Ascending aorta (tissue), 2 donors: Measurements from ENCODE around the gene RANBP10. TPM values are rescaled to one million over a fixed set of nuclear protein-coding genes. Genes with fewer than 3 reads are reported as not detected.
"Not testable (repeated sequence)": the region's sequence is repeated elsewhere in the genome, so short reads cannot be mapped to it uniquely, and the experiment has no call there.

ENCODE experiments used
- DNase-seq, 2 donors: peaks; one replicate each; pipeline ENCODE4 v3.0.0-alpha.2; 2019; ENCODE audit warnings: low spot score in 2 of 2
- H3K27ac ChIP-seq, 2 donors: fragments of 200-600 bp; sonication (generic); one replicate each; pipeline ENCODE4 v1.5.1; 2016 to 2017; ENCODE audit warnings: mild to moderate bottlenecking in 1 of 2
- H3K27me3 ChIP-seq: fragments of 200-600 bp; sonication (generic); one replicate; pipeline ENCODE4 v1.5.1; 2017
- H3K36me3 ChIP-seq, 2 donors: fragments of 200-600 bp; sonication (generic); one replicate each; pipeline ENCODE4 v1.5.1; 2016
- H3K4me1 ChIP-seq, 2 donors: fragments of 200-600 bp; sonication (generic); one replicate each; pipeline ENCODE4 v1.5.1; 2016 to 2017; ENCODE audit warnings: mild to moderate bottlenecking in 1 of 2
- H3K4me3 ChIP-seq, 2 donors: fragments of 200-600 bp; sonication (generic); one replicate each; pipeline ENCODE4 v1.5.1; 2016 to 2017; ENCODE audit warnings: mild to moderate bottlenecking in 1 of 2
- H3K9me3 ChIP-seq, 2 donors: fragments of 200-600 bp; sonication (generic); one replicate each; pipeline ENCODE4 v1.5.1; 2016
- CTCF ChIP-seq, 3 experiments: fragments of 200-600 bp in 2 of 3; fragments of 450-650 bp in 1 of 3; sonication (generic) in 2 of 3; IDR thresholded peaks; one replicate each; pipeline ENCODE4 v1.5.1; 2016 to 2019; ENCODE audit warnings: antibody characterized with exemption in 3 of 3, mild to moderate bottlenecking in 1 of 3, moderate library complexity in 1 of 3
- intact Hi-C: fragments of 100-400 bp; cut with DNase I; formaldehyde crosslinking; loops from one replicate; pipeline ENCODE4 v1.15.1; 2023
- total RNA-seq: library from RNA; depleted of rRNA; stranded (reverse); fragments of >200 nt; gene quantifications from one replicate; pipeline ENCODE4 v1.1.0, GENCODE V29; 2016

The RANBP10 gene
- total RNA-seq, 1 donor from 2014 or later: 50.0 TPM

GRCh38 chr16:67842509-67843342, 36.4 kb upstream of the RANBP10 start:
- peak in 2 of 3 experiments; percentile 4 to 40 for TF ChIP-seq CTCF (IDR thresholded peaks at IDR 0.05)
- peaks cover 31 to 33% of the 10 kb centered on the region in 2 donors for H3K4me1 ChIP-seq
- no peaks in the 10 kb centered on the region for H3K9me3 ChIP-seq
- intact Hi-C loops: loop anchor here (1.0 to 10.0 kb wide), 4 partner anchors 21 to 1492 kb away; partner anchors contain the start of genes COG8, FHOD1, NIP7 and PDF
- no peaks in the 10 kb centered on the region for H3K36me3 ChIP-seq
- DNase-seq: peak in 1 of 2 donors; percentile 81
- H3K4me3 ChIP-seq: peak overlapping the region; percentile 86 to 96
- H3K27ac ChIP-seq: peak overlapping the region; percentile 98 to 100
- H3K27me3 ChIP-seq: no peaks in the 10 kb centered on the region

- H3K27ac ChIP-seq: peak within 1 kb of the TSS; percentile 98 to 100
- peaks cover 30 to 31% of the 10 kb centered on the region in 2 donors for H3K4me1 ChIP-seq
- H3K4me3 ChIP-seq: peak within 1 kb of the TSS; percentile 86 to 96
- no peaks in the 10 kb centered on the region for H3K27me3 ChIP-seq
- peak; percentile 88 to 94 (median 93) for TF ChIP-seq CTCF (IDR thresholded peaks at IDR 0.05)
- no peaks in the 10 kb centered on the region for H3K9me3 ChIP-seq
- H3K36me3 ChIP-seq: no peaks in the 10 kb centered on the region
- peak; percentile 67 to 97 for DNase-seq
- intact Hi-C loops: loop anchor here (1.0 to 10.0 kb wide), 4 partner anchors 21 to 1493 kb away; partner anchors contain the start of genes COG8, FHOD1, NIP7 and PDF
Observed at GRCh38 chr16:67841816-67842508, 35.6 kb upstream of the RANBP10 start, which contains the start of gene THAP11. Gene THAP11 (plus strand): TSS chr16:67842320. CDS start chr16:67842555, 235 bp downstream.

GRCh38 chr16:67841198-67841815, 34.9 kb upstream of the RANBP10 start:
- Histone ChIP-seq H3K4me3 (peak overlapping the region; percentile 86 to 96), H3K27me3 (no peaks in the 10 kb centered on the region), H3K27ac (peak overlapping the region; percentile 98 to 100), H3K9me3 (no peaks in the 10 kb centered on the region), H3K36me3 (no peaks in the 10 kb centered on the region), H3K4me1 (peaks cover 30 to 31% of the 10 kb centered on the region in 2 donors)
- DNase-seq: no peak
- no peak for TF ChIP-seq CTCF (IDR thresholded peaks at IDR 0.05)
- intact Hi-C loops: loop anchor here (10.0 kb wide), 2 partner anchors 597 to 1493 kb away; partner anchors contain the start of genes COG8, FHOD1, NIP7 and PDF

GRCh38 chr16:67837811-67838210, 31.5 kb upstream of the RANBP10 start:
- Histone ChIP-seq H3K36me3 (no peaks in the 10 kb centered on the region), H3K9me3 (no peaks in the 10 kb centered on the region), H3K4me3 (no peak overlapping the region), H3K27me3 (no peaks in the 10 kb centered on the region), H3K4me1 (peaks cover 3 to 12% of the 10 kb centered on the region in 2 donors), H3K27ac (no peak overlapping the region)
- TF ChIP-seq CTCF (IDR thresholded peaks at IDR 0.05): no peak
- intact Hi-C loops: no loop called here
- no peak for DNase-seq

- H3K9me3 ChIP-seq, H3K27me3 ChIP-seq, H3K36me3 ChIP-seq, DNase-seq, H3K4me3 ChIP-seq, H3K27ac ChIP-seq, intact Hi-C loops: not testable (repeated sequence)
- peaks cover 0 to 12% of the 10 kb centered on the region in 2 donors for H3K4me1 ChIP-seq
Observed at GRCh38 chr16:67837190-67837589, 30.8 kb upstream of the RANBP10 start.
